Smooth muscle cell (in vitro differentiated cells): ENCODE measurements around the gene RHEB. TPM values are rescaled to one million over a fixed set of nuclear protein-coding genes. Genes with fewer than 3 reads are reported as not detected.

Experiments
- DNase-seq: peaks from one replicate; lab custom pipeline; 2025; ENCODE audit not compliant: unreplicated experiment; lab: John Stamatoyannopoulos, UW
- H2AFZ ChIP-seq: fragments of 200-600 bp; sonication (generic); 2 replicates; pipeline ENCODE4 v1.6.0; 2016; ENCODE audit warnings: antibody characterized with exemption, low read depth, mild to moderate bottlenecking
- H3F3A ChIP-seq: fragments of 200-600 bp; sonication (generic); 2 replicates; pipeline ENCODE4 v1.6.0; 2017; ENCODE audit warnings: antibody characterized with exemption, low read depth
- H3K27ac ChIP-seq: fragments of 200-600 bp; sonication (generic); 2 replicates; pipeline ENCODE4 v1.5.1; 2016; ENCODE audit warnings: low read depth, mild to moderate bottlenecking
- H3K27me3 ChIP-seq: fragments of 200-600 bp; sonication (generic); 2 replicates; pipeline ENCODE4 v1.6.1; 2016; ENCODE audit warnings: low read depth, mild to moderate bottlenecking
- H3K36me3 ChIP-seq: fragments of 200-600 bp; sonication (generic); 2 replicates; pipeline ENCODE4 v1.5.1; 2016; ENCODE audit warnings: low read depth
- H3K4me1 ChIP-seq: fragments of 200-600 bp; sonication (generic); 2 replicates; pipeline ENCODE4 v1.5.1; 2016; ENCODE audit warnings: low read depth
- H3K4me2 ChIP-seq: fragments of 200-600 bp; sonication (generic); 2 replicates; pipeline ENCODE4 v1.6.0; 2016; ENCODE audit warnings: mild to moderate bottlenecking
- H3K4me3 ChIP-seq: fragments of 200-600 bp; sonication (generic); 2 replicates; pipeline ENCODE4 v1.5.1; 2016; ENCODE audit warnings: mild to moderate bottlenecking
- H3K79me2 ChIP-seq: fragments of 200-600 bp; sonication (generic); 2 replicates; pipeline ENCODE4 v1.6.0; 2016; ENCODE audit warnings: low read depth, mild to moderate bottlenecking
- H3K9ac ChIP-seq: fragments of 200-600 bp; sonication (generic); 2 replicates; pipeline ENCODE4 v1.6.0; 2016; ENCODE audit warnings: low read depth
- H3K9me3 ChIP-seq: fragments of 200-600 bp; sonication (generic); replicated peaks from 2 replicates; pipeline ENCODE4 v1.5.1; 2016; ENCODE audit warnings: low read depth
- H4K20me1 ChIP-seq: fragments of 200-600 bp; sonication (generic); 2 replicates; pipeline ENCODE4 v1.6.0; 2016; ENCODE audit warnings: low read depth
- CTCF ChIP-seq: fragments of 200-600 bp; sonication (generic); IDR thresholded peaks from 2 replicates; pipeline ENCODE4 v1.5.1; 2017; ENCODE audit warnings: borderline replicate concordance, mild to moderate bottlenecking, antibody characterized with exemption; ENCODE audit not compliant: insufficient read depth, poor library complexity, severe bottlenecking
- WGBS: methylation state at CpG from one replicate; pipeline ENCODE4 v1.1.7; 2016; ENCODE audit warnings: low lambda C conversion rate; 5-methylcytosine and 5-hydroxymethylcytosine counted together
- polyA plus RNA-seq: library from polyadenylated mRNA; unstranded; fragments of >200 nt; fragmentation: Nextera tagmentation; extraction: Ambion mirVana; gene quantifications from 2 replicates; pipeline ENCODE4 v1.2.1, GENCODE V29; 2016
- total RNA-seq: library from RNA; depleted of rRNA; stranded (reverse); fragments of >200 nt; gene quantifications from 2 replicates; pipeline ENCODE4 v1.2.3, GENCODE V29; 2014

Gene RHEB
- total and polyA plus RNA-seq, 2 experiments from 2014 or later, result 115 to 151 TPM

- DNase-seq, result no peak
- Histone ChIP-seq H3K4me2 (no peak overlapping the region), H3K4me1 (peaks cover 30% of the 10 kb centered on the region), H3K79me2 (no peaks in the 10 kb centered on the region), H3K4me3 (no peak overlapping the region), H3K9me3 (no peaks in the 10 kb centered on the region), H2AFZ (no peak overlapping the region), H3K36me3 (no peaks in the 10 kb centered on the region), H4K20me1 (no peaks in the 10 kb centered on the region), H3K27ac (no peak overlapping the region), H3K27me3 (no peaks in the 10 kb centered on the region), H3K9ac (no peak overlapping the region), H3F3A (peaks cover 17% of the 10 kb centered on the region)
- no peak for TF ChIP-seq CTCF
- WGBS, result 94% methylated on average over 13 of the region's 13 CpGs
Measured at GRCh38 chr7:151431281-151431767, 88.4 kb downstream of the RHEB start.

GRCh38 chr7:151430391-151431205 lies 89.1 kb downstream of the RHEB start:
- peaks cover 22% of the 10 kb centered on the region for H3F3A ChIP-seq
- H3K79me2 ChIP-seq, result no peaks in the 10 kb centered on the region
- no peak for DNase-seq
- H4K20me1 ChIP-seq, result no peaks in the 10 kb centered on the region
- peaks cover 35% of the 10 kb centered on the region for H3K4me1 ChIP-seq
- 96% methylated on average over 16 of the region's 16 CpGs for WGBS
- H3K4me3 ChIP-seq, result no peak overlapping the region
- no peak overlapping the region for H3K9ac ChIP-seq
- no peak overlapping the region for H3K27ac ChIP-seq
- no peak for TF ChIP-seq CTCF
- H3K9me3 ChIP-seq, result no peaks in the 10 kb centered on the region
- H3K36me3 ChIP-seq, result no peaks in the 10 kb centered on the region
- no peaks in the 10 kb centered on the region for H3K27me3 ChIP-seq
- no peak overlapping the region for H2AFZ ChIP-seq
- no peak overlapping the region for H3K4me2 ChIP-seq

GRCh38 chr7:151429560-151430331 lies 89.9 kb downstream of the RHEB start:
- no peak for DNase-seq

More at GRCh38 chr7:151429560-151430331, 89.9 kb downstream of the RHEB start:
- Histone ChIP-seq H3F3A (peaks cover 31% of the 10 kb centered on the region), H3K9ac (no peak overlapping the region), H3K9me3 (no peaks in the 10 kb centered on the region), H3K4me3 (no peak overlapping the region), H3K4me1 (peaks cover 39% of the 10 kb centered on the region), H3K36me3 (no peaks in the 10 kb centered on the region), H3K27me3 (no peaks in the 10 kb centered on the region), H4K20me1 (no peaks in the 10 kb centered on the region), H3K4me2 (no peak overlapping the region), H3K27ac (no peak overlapping the region), H3K79me2 (no peaks in the 10 kb centered on the region), H2AFZ (no peak overlapping the region)
- no peak for TF ChIP-seq CTCF
- WGBS, result 73% methylated on average over 10 of the region's 10 CpGs
